Activated CD4-positive, alpha-beta T cell treated with anti-CD3 and anti-CD28 coated beads, Interleukin-2, Interleukin-6, amounts not matched to agents 100 ng/mL and 50 ng/mL, durations not matched to agents 16 hours and 8 hours (primary cell): ENCODE results near the gene NFE2L1.
"Not testable (repeated sequence)": the region's sequence is repeated elsewhere in the genome, so short reads cannot be mapped to it uniquely, and the experiment has no call there.

ENCODE experiments used
- DNase-seq: peaks from one replicate; pipeline ENCODE4 v3.0.0-alpha.2; 2020

Gene NFE2L1

GRCh38 chr17:48072811-48073210 is 24.7 kb downstream of the NFE2L1 start:
- DNase-seq = not testable (repeated sequence)

GRCh38 chr17:48073566-48074094 is 25.5 kb downstream of the NFE2L1 start:
- DNase-seq = not testable (repeated sequence)

- peak; percentile 75 for DNase-seq
Observed at GRCh38 chr17:48074322-48075081, 26.3 kb downstream of the NFE2L1 start.

GRCh38 chr17:48077152-48077551 is 29.0 kb downstream of the NFE2L1 start:
- not testable (repeated sequence) for DNase-seq

GRCh38 chr17:48081858-48082257 is 33.7 kb downstream of the NFE2L1 start:
- DNase-seq = no peak

GRCh38 chr17:48084932-48085331 is 36.8 kb downstream of the NFE2L1 start:
- DNase-seq = no peak

- no peak for DNase-seq
Observed at GRCh38 chr17:48093341-48094045, 45.3 kb downstream of the NFE2L1 start.

GRCh38 chr17:48095611-48096010 is 47.5 kb downstream of the NFE2L1 start:
- DNase-seq = no peak

- DNase-seq = no peak
Observed at GRCh38 chr17:48100160-48100559, 52.0 kb downstream of the NFE2L1 start.

- no peak for DNase-seq
Observed at GRCh38 chr17:48100591-48101011, 52.4 kb downstream of the NFE2L1 start.

- DNase-seq = peak; percentile 97
Observed at GRCh38 chr17:48101012-48101720, 53.0 kb downstream of the NFE2L1 start, which contains the start of gene CBX1. TSS of gene CBX1 (minus strand) at chr17:48101478. CDS start at chr17:48077004, 24,474 bp downstream.

GRCh38 chr17:48102043-48102750 is 54.0 kb downstream of the NFE2L1 start:
- DNase-seq = no peak

- peak; percentile 39 for DNase-seq
Observed at GRCh38 chr17:48102798-48103715, 54.9 kb downstream of the NFE2L1 start.

GRCh38 chr17:48104440-48104839 is 56.3 kb downstream of the NFE2L1 start:
- no peak for DNase-seq

- DNase-seq = no peak
Observed at GRCh38 chr17:48106802-48107136, 58.6 kb downstream of the NFE2L1 start.

GRCh38 chr17:48107137-48108055 is 59.2 kb downstream of the NFE2L1 start, which contains the start of gene SNX11:
TSS of gene SNX11 (plus strand) at chr17:48107766. CDS start at chr17:48112044, 4,278 bp downstream.
- DNase-seq = peak; percentile 94

GRCh38 chr17:48110761-48111160 is 62.6 kb downstream of the NFE2L1 start:
- DNase-seq = no peak
